SKM-1 (cell line): ENCODE data around the gene PCMTD2.

Experiments
- DNase-seq: peaks from one replicate; lab custom pipeline; 2025; ENCODE audit not compliant: unreplicated experiment; lab: John Stamatoyannopoulos, UW

The PCMTD2 gene

GRCh38 chr20:64255361-64256281 is at the start of gene PCMTD2:
Gene PCMTD2, plus strand, starts transcription at chr20:64255748. Its CDS starts 4,218 bp downstream, at chr20:64259966.
- peak; percentile 61 for DNase-seq

GRCh38 chr20:64206614-64207013 is 48.9 kb upstream of the PCMTD2 start:
- no peak for DNase-seq

DNA sequence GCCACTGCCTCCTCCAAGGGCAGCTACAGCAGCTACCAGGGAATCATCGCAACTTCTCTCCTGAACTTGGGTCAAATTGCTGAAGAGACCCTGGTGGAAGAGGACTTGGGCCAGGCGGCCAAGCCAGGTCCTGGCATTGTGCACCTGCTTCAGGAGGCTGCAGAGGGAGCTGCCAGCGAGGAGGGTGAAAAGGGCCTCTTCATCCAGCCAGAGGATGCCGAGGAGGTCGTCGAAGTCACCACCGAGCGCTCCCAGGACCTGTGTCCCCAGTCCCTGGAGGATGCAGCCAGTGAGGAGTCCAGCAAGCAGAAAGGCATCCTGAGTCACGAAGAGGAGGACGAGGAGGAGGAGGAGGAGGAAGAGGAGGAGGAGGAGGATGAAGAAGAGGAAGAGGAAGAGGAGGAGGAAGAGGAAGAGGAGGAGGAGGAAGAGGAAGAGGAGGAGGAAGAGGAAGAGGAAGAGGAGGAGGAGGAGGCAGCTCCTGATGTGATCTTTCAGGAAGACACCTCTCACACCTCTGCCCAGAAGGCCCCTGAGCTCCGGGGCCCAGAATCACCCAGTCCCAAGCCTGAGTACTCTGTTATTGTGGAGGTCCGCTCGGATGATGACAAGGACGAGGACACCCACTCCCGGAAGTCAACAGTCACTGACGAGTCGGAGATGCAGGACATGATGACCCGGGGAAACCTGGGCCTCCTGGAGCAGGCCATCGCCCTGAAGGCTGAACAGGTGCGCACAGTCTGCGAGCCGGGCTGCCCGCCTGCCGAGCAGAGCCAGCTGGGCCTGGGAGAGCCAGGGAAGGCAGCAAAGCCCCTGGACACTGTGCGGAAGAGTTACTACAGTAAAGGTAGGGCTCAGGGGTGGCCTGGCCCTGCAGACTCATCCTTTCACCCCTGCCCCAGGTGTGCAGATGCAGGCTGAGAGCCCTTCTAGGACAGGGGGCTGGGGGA is 47.6 kb upstream of the PCMTD2 start:
- no peak for DNase-seq

DNA sequence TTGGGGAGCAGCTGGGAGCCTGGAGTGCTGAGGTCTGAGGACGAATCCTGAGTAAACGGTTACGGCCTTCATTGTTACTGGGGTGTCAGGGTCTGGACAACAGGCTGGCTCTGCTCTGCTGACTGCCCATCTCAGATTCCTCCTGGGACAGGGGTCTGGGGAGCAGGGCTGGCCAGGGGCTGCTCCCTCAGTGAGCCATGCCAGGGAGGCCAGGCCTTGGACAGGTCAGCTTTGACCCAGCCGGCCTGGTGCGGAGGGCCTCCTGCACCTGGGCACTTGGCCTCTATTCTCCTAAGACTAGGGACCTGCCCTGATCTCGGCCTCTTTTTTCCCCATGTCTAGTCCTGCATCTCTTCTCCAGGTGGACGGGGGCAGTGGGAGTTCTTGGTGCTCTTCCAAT is 46.4 kb upstream of the PCMTD2 start:
- no peak for DNase-seq

- no peak for DNase-seq
Measured at GRCh38 chr20:64210656-64211369, 44.7 kb upstream of the PCMTD2 start.

- DNase-seq = no peak
Measured at GRCh38 chr20:64211874-64212658, 43.5 kb upstream of the PCMTD2 start.

GRCh38 chr20:64212755-64213154 is 42.8 kb upstream of the PCMTD2 start:
- DNase-seq = no peak

GRCh38 chr20:64214113-64214512 is 41.4 kb upstream of the PCMTD2 start:
- no peak for DNase-seq

DNA sequence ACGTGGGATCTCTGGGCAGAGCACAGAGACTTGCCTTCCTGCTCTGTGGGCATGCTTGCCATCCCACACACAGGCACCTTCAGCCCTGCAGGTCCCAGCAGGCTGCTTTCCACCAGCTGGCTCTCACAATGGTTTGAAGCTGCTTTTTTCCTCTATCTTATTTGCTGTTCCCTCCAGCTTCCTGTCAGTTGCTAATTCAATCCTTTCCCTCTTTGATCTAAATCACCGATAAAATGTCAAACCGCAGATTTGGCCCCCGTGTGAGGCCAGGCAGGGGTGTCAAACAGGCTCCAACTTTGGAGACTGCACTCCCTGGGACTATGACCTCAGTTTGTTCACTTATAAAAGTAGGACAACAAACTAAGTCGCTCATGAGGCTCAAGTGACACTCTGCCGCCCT is 40.6 kb upstream of the PCMTD2 start:
- no peak for DNase-seq

- no peak for DNase-seq
Measured at GRCh38 chr20:64216036-64216435, 39.5 kb upstream of the PCMTD2 start.

DNA sequence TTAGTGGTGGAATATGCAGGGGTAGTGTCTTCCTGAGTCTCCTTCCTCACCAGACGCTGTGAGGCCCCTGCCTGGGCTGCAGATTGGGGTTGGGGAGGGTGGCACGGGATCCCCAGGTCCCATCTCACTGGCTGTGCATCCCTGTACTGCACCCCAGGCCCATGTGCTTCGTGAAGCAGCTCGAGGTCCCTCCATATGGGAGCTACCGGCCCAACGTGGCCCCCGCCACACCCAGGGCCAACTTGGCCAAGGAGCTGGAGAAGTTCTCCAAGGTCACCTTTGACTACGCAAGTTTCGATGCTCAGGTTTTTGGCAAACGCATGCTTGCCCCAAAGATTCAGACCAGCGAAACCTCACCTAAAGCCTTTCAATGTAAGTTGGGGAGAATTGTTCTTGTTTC is 38.6 kb upstream of the PCMTD2 start:
- DNase-seq = no peak

DNA sequence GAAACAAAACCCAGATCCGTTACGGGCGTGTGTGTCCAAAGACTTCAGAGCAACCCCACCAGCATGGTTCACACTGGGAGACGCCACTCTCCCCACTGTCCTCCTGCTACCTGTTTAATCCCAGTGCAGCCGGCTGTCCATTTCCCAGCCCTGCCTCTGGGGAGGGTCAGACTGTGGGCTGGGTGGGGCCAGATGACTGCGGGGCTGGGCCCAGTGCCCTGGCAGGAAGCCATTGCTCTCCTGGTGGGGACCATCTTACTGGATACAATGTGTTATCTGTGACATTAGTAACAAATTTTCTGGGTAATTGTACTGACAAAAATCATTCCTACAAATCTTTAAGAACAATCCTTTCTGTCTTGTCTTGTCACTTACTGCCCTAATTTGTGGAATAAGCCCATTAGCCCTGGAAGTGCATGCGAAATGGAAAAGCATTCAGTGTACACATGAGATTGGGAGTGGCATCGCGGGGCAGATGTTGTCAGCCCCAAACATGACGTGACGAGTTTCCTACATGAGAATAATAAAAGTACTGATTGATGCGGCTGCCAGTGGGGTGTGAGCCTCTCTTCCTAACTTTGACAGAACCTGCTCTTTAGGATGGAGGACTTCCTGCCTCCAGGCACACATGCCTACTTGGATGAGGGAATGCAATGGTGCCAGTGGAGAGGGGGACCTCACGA is 37.9 kb upstream of the PCMTD2 start:
- no peak for DNase-seq

DNA sequence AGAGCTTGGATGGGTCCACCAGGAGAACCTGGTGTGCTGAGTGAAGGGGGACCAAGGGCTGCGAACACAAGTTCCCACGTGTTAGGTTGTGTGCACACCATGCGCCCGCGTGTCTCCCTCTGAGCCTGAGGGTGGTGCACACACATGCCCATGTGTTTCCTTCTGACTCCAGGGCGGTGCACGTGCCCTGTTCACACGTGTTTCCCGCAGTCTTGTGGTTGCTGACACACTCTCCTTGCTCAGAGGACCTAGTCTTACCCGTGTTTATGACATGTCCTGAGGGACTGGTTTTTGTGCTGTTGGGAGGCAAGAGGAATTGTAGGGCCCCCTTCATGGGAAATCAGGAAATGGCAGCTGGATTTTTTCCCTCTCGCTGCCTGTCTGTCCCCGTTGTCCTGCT is 36.3 kb upstream of the PCMTD2 start:
- DNase-seq = no peak

DNA sequence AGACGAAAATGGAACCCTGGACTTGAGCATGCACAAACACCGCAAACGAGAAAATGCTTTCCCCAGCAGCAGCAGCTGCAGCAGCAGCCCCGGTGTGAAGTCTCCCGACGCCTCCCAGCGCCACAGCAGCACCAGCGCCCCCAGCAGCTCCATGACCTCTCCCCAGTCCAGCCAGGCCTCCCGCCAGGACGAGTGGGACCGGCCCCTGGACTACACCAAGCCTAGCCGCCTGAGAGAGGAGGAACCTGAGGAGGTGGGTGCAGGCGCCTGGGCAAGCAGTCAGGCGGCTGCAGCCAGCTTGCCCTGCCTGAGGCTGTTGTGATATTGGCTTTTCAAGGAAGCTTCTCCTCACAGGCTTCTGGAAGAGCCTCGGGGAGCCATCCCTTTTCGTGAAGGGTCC is 35.8 kb upstream of the PCMTD2 start:
- no peak for DNase-seq

GRCh38 chr20:64220420-64220819 is 35.1 kb upstream of the PCMTD2 start:
- DNase-seq = no peak

- no peak for DNase-seq
Measured at GRCh38 chr20:64220891-64221527, 34.5 kb upstream of the PCMTD2 start.

GRCh38 chr20:64222291-64222735 is 33.2 kb upstream of the PCMTD2 start:
- no peak for DNase-seq

- no peak for DNase-seq
Measured at GRCh38 chr20:64222851-64223525, 32.6 kb upstream of the PCMTD2 start.
